Natural killer cell (primary cell): ENCODE results near the gene TP53BP2. TPM values are rescaled to one million over a fixed set of nuclear protein-coding genes. Genes with fewer than 3 reads are reported as not detected.

Experiments used
- ATAC-seq, 3 donors: fragments of 150-1000 bp in 2 of 3; fragments of 200-7000 bp in 1 of 3; cut with Tn5 transposase; 1 replicate in 1 of 3; 2 replicates in 2 of 3; pipeline ENCODE4 v1.10.0; 2021; ENCODE audit warnings: mild to moderate bottlenecking in 2 of 3, moderate library complexity in 2 of 3
- DNase-seq, 2 donors: peaks; one replicate each; pipeline versions ENCODE4 v3.0.0 to v3.0.0-alpha.2; 2013 to 2021; ENCODE audit warnings: mixed read lengths in 1 of 2
- H3K27ac ChIP-seq: one replicate; pipeline ENCODE4 v1.5.1; 2013; ENCODE audit warnings: mild to moderate bottlenecking, low read length
- H3K27me3 ChIP-seq: one replicate; pipeline ENCODE4 v1.6.1; 2013; ENCODE audit warnings: low read length; ENCODE audit not compliant: control insufficient read depth, insufficient read depth
- H3K36me3 ChIP-seq: one replicate; pipeline ENCODE4 v1.6.1; 2013; ENCODE audit warnings: low read length; ENCODE audit not compliant: control insufficient read depth, insufficient read depth
- H3K4me1 ChIP-seq: one replicate; pipeline ENCODE4 v1.6.1; 2013; ENCODE audit warnings: low read length; ENCODE audit not compliant: control insufficient read depth, insufficient read depth
- H3K4me3 ChIP-seq: one replicate; pipeline ENCODE4 v1.5.1; 2013; ENCODE audit warnings: low read length
- H3K9me3 ChIP-seq: one replicate; pipeline ENCODE4 v1.6.1; 2013; ENCODE audit warnings: low read length; ENCODE audit not compliant: control insufficient read depth, insufficient read depth
- H3K27ac Mint-ChIP-seq, 2 donors: one replicate each; pipeline ENCODE4 v1.8.0; 2022; ENCODE audit warnings: mild to moderate bottlenecking in 2 of 2, mixed read lengths in 2 of 2, moderate library complexity in 1 of 2
- H3K27me3 Mint-ChIP-seq, 2 donors: one replicate each; pipeline ENCODE4 v1.8.0; 2022; ENCODE audit warnings: low read depth in 2 of 2, mixed read lengths in 2 of 2
- H3K36me3 Mint-ChIP-seq: one replicate; pipeline ENCODE4 v1.8.0; 2022; ENCODE audit warnings: mixed read lengths
- H3K4me1 Mint-ChIP-seq, 2 donors: one replicate each; pipeline ENCODE4 v1.8.0; 2022; ENCODE audit warnings: mixed read lengths in 2 of 2
- H3K4me3 Mint-ChIP-seq: one replicate; pipeline ENCODE4 v1.8.0; 2022; ENCODE audit warnings: mild to moderate bottlenecking, moderate library complexity, mixed read lengths
- H3K9me3 Mint-ChIP-seq, 2 donors: one replicate each; pipeline ENCODE4 v1.8.0; 2022; ENCODE audit warnings: mixed read lengths in 2 of 2
- CTCF ChIP-seq: fragments of 200-600 bp; IDR thresholded peaks from one replicate; pipeline ENCODE4 v1.8.0; 2022; ENCODE audit warnings: antibody characterized with exemption
- WGBS: methylation state at CpG from one replicate; pipeline ENCODE4 v1.1.7; 2013; ENCODE audit warnings: missing lambda C conversion rate; ENCODE audit not compliant: insufficient coverage; 5-methylcytosine and 5-hydroxymethylcytosine counted together
- intact Hi-C: fragments of 100-400 bp; cut with micrococcal nuclease; formaldehyde crosslinking; loops from one replicate; pipeline ENCODE4 v1.14.2; 2022
- total RNA-seq, 4 donors: library from RNA; stranded (reverse); fragments of 120-200 nt in 1 of 4; gene quantifications; one replicate each; pipeline versions ENCODE4 v1.2.3 to v1.2.4, GENCODE V29; 2013 to 2022

The TP53BP2 gene
- total RNA-seq, 3 donors from 2014 or later (not counting 1 experiment from before 2014, with no cell fraction given): 69.7 to 93.7 (median 78.8) TPM

DNA sequence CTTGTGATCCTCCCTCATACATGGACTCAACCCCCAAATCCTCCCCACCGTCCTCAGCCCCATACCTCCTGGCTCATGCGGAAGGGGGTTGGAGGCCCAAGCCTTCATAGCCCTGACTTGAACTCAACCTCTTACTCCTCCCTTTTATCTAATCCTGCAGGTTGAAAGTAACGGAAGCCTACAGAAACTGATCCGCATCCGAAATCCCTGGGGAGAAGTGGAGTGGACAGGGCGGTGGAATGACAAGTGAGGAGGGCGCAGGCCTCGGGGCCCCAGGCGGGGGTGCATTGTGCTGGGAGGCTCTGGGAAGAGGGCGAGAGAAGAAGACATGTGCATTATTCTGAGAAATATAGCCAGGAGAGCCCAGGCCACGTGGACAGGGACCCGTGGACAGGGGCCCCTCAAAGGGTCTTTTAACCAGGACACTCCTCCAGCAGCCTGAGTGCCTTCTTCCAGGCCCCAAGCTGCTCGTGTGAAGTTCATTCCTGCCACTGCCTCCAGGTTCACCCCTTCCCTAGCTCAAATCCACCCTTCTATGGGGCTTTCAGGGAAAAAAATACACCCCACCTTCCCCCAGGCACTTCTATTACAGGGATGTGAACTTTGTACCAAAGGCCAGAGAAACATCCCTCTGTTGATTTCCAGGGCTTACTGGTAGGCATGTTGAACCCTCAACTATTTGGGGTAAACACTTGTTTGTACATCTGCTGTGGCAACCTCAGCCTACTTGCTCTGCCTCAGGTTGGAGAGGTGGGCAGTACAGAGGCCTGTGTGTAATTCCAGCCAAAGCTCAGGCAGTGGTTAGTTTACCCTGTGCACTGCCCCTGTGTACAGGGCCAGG, 94.8 kb downstream of the TP53BP2 start:
- WGBS: 91% methylated on average over 13 of the region's 13 CpGs
- Mint-ChIP-seq H3K27me3 (no peaks in the 10 kb centered on the region), H3K4me3 (no peak overlapping the region), H3K36me3 (peaks cover 14% of the 10 kb centered on the region), H3K9me3 (no peaks in the 10 kb centered on the region), H3K27ac (peak overlapping the region in 1 of 2 donors; percentile 67), H3K4me1 (peaks cover 12 to 22% of the 10 kb centered on the region in 2 donors)
- H3K36me3 ChIP-seq: peaks cover 75% of the 10 kb centered on the region
- no peak for TF ChIP-seq CTCF
- DNase-seq (no peak), ATAC-seq (no peak)
- H3K4me3 ChIP-seq: no peak overlapping the region
- no peaks in the 10 kb centered on the region for H3K9me3 ChIP-seq
- no peak overlapping the region for H3K27ac ChIP-seq
- peaks cover 12% of the 10 kb centered on the region for H3K4me1 ChIP-seq
- intact Hi-C loops: no loop called here
- no peaks in the 10 kb centered on the region for H3K27me3 ChIP-seq

DNA sequence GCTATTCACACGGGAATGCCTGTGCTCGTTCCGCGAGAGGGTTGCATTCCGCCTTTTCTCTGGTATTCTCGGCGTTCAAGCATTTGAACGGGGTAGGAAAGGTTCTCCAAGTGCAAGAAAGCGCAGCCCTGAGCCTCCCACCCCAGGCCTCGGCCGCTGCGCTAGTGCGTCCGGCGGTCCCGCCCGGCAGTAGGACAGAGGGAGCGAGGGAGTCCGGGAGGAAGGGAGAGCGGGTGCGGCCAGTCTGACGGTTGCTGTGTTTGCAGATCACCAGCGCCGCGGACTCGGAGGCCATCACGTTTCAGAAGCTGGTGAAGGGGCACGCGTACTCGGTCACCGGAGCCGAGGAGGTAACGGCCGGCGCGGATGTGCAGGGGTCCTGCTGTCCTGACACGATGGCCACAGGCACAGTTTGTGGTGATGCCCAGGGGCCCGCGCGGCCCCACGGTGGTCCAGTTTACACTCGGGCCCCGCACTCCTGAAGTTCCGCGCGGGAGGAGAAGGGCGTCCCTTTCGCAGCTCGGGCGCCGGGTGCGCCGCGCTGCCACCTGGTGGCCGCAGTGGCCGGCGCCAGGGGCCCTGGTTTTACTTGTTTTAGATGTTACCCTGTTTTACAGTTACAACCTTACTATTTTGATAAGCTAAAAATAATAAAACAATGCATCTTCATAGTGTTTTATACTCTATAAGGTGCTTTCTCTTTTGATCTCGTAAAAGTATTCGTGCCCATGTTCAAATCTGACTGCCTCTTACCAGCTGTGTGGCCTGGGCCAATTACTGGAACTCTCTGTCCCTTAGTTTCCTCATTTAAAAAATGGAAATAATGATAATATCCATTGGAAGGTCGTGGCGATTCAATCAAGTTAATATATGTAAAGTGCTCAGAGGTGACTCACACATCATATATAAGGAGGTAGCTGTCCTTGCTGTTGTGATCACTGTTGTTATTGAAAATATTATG, 96.7 kb downstream of the TP53BP2 start:
- Mint-ChIP-seq H3K4me1 (peaks cover 12 to 22% of the 10 kb centered on the region in 2 donors), H3K27ac (peak overlapping the region; percentile 10 to 72), H3K27me3 (no peaks in the 10 kb centered on the region), H3K9me3 (no peaks in the 10 kb centered on the region), H3K36me3 (peaks cover 14% of the 10 kb centered on the region), H3K4me3 (peak overlapping the region; percentile 82)
- H3K27me3 ChIP-seq: no peaks in the 10 kb centered on the region
- peak; percentile 70 to 84 for DNase-seq
- H3K4me3 ChIP-seq: peak overlapping the region; percentile 37
- TF ChIP-seq CTCF: peak; percentile 93
- ATAC-seq: peak; percentile 82 to 96 (median 90)
- intact Hi-C loops: loop anchor here (1.0 to 2.0 kb wide), 2 partner anchors 36 to 51 kb away; partner anchors contain the start of gene CAPN2
- H3K36me3 ChIP-seq: peaks cover 65% of the 10 kb centered on the region
- H3K27ac ChIP-seq: no peak overlapping the region
- H3K4me1 ChIP-seq: peaks cover 12% of the 10 kb centered on the region
- H3K9me3 ChIP-seq: no peaks in the 10 kb centered on the region
- 19% methylated on average over 57 of the region's 61 CpGs for WGBS

DNA sequence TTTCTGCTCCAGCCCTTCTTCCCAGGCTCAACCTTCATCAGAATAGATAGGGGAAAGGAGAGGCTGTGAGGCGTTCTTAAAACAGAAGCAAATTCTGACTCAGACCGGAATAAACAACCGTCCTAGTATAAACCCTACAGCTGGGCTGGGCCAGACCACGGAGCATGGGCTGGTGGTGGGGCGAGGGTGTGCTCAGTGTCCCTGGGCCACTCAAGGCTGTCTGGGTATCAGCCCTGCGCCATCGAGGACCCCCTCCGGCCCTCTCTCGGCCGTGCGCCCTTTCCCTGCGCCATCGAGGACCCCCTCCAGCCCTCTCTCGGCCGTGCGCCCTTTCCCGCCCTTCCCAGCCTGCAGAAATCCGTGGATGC, 97.4 kb downstream of the TP53BP2 start:
- H3K4me1 Mint-ChIP-seq: peaks cover 12 to 27% of the 10 kb centered on the region in 2 donors
- H3K27me3 ChIP-seq: no peaks in the 10 kb centered on the region
- no peak overlapping the region for H3K4me3 ChIP-seq
- TF ChIP-seq CTCF: no peak
- intact Hi-C loops: loop anchor here (2.0 kb wide), 1 partner anchor 36 kb away; the partner anchor contains the start of gene CAPN2
- H3K4me3 Mint-ChIP-seq: peak overlapping the region; percentile 82
- no peak overlapping the region for H3K27ac ChIP-seq
- WGBS: 78% methylated on average over 17 of the region's 18 CpGs
- ATAC-seq (peak in 1 of 3 donors; percentile 28), DNase-seq (peak in 1 of 2 donors; percentile 19)
- H3K27me3 Mint-ChIP-seq: no peaks in the 10 kb centered on the region
- H3K36me3 ChIP-seq: peaks cover 65% of the 10 kb centered on the region
- H3K9me3 ChIP-seq: no peaks in the 10 kb centered on the region
- peak overlapping the region in 1 of 2 donors; percentile 63 for H3K27ac Mint-ChIP-seq
- H3K36me3 Mint-ChIP-seq: peaks cover 14% of the 10 kb centered on the region
- H3K9me3 Mint-ChIP-seq: no peaks in the 10 kb centered on the region
- H3K4me1 ChIP-seq: peaks cover 12% of the 10 kb centered on the region
